Measurements from ENCODE around the gene TESK2.

DNA sequence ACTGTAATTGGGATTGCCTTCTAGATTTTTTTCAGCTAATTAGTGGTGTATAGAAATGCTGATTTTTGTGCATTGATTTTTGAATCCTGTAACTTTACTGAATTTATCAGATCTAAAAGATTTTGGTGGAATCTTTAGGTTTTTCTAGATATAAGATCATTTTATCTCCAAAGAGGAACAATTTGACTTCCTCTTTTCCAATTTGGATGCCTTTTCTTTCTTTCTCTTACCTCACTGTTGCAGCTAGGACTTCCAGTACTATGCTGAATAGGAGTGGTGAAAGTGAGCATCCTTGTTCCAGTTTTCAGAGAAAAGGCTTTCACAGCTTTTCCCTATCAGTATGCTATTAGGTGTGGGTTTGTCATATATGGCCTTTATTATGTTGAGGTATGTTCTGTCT, 53.6 kb downstream of the TESK2 start:
- TF ChIP-seq RAD21 (conservative IDR thresholded peaks at IDR 0.05) (no peak), CTCF (IDR thresholded peaks at IDR 0.05; ENCODE audit: poor library complexity, severe bottlenecking) (no peak), TAF1 (IDR thresholded peaks at IDR 0.05; ENCODE audit: low read depth) (no peak)

Data from neural cell (in vitro differentiated cells).